ENCODE measurements around the gene STIL.

- no peak for TF ChIP-seq POLR2A (IDR thresholded peaks at IDR 0.05)
- no peak for TF ChIP-seq CTCF (IDR thresholded peaks at IDR 0.05)
Measured at GRCh38 chr1:47328992-47329391, 15.0 kb upstream of the STIL start.
